WI38 (cell line): ENCODE data around the gene ADAMTS3.

Experiments
- H3K4me3 ChIP-seq: 2 replicates; pipeline ENCODE4 v1.5.1; 2011; ENCODE audit warnings: low read depth, mild to moderate bottlenecking, control low read depth, low read length
- TF ChIP-seq, protein P1 (sequence below): IDR thresholded peaks from 2 replicates; pipeline ENCODE4 v1.5.1; 2012; ENCODE audit warnings: low read depth, mild to moderate bottlenecking, control low read depth, low read length

Gene ADAMTS3

GRCh38 chr4:72473434-72473900, 95.6 kb downstream of the ADAMTS3 start:
- H3K4me3 ChIP-seq, result no peak overlapping the region
- TF ChIP-seq, protein P1, sequence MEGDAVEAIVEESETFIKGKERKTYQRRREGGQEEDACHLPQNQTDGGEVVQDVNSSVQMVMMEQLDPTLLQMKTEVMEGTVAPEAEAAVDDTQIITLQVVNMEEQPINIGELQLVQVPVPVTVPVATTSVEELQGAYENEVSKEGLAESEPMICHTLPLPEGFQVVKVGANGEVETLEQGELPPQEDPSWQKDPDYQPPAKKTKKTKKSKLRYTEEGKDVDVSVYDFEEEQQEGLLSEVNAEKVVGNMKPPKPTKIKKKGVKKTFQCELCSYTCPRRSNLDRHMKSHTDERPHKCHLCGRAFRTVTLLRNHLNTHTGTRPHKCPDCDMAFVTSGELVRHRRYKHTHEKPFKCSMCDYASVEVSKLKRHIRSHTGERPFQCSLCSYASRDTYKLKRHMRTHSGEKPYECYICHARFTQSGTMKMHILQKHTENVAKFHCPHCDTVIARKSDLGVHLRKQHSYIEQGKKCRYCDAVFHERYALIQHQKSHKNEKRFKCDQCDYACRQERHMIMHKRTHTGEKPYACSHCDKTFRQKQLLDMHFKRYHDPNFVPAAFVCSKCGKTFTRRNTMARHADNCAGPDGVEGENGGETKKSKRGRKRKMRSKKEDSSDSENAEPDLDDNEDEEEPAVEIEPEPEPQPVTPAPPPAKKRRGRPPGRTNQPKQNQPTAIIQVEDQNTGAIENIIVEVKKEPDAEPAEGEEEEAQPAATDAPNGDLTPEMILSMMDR, result no peak

GRCh38 chr4:72471816-72472215, 97.2 kb downstream of the ADAMTS3 start:
- H3K4me3 ChIP-seq, result no peak overlapping the region
- TF ChIP-seq, protein P1, result no peak

- TF ChIP-seq, protein P1, result no peak
- H3K4me3 ChIP-seq, result no peak overlapping the region
Measured at GRCh38 chr4:72468904-72469502, 100.0 kb downstream of the ADAMTS3 start.

DNA sequence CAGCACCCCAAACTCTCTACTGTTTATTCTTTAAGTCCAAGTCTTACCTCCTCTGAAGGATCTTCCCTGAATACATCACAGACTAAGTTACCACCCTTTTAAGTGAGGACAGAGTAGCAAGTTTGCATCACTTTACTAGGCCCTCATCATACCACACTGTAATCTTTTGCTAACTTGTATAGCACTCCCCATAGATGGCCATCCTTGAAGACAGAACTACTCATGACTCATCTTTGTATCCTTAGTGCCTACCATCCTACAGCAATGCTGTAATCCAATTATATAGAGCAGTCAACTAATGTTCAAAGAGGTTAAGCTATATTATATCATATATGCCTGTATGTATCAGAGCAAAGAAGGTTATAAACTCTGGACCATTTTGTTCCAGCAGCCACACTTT, 101.4 kb downstream of the ADAMTS3 start:
- TF ChIP-seq, protein P1, result no peak

DNA sequence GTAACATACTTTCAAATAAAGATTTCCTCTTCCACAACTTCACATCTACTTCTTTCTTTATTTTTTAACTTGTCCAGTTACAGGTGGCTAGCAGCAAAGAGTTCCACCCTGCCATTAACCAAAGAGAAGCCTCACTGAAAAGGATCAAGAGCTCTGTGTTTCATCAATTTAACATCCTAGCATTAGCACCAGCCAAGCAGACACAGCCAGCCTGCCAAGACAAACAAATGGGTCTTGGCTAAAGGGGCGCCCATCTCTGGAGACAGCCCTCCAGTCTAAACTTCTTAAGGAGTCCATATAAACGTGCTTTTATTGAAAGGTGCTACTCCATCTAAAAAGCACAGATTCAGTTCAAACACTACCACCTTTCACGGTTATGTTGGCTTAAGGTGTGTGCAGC, 105.3 kb downstream of the ADAMTS3 start:
- TF ChIP-seq, protein P1, result no peak
- no peak overlapping the region for H3K4me3 ChIP-seq

More for the DNA sequence above, 101.4 kb downstream of the ADAMTS3 start:
- H3K4me3 ChIP-seq, result no peak overlapping the region

DNA sequence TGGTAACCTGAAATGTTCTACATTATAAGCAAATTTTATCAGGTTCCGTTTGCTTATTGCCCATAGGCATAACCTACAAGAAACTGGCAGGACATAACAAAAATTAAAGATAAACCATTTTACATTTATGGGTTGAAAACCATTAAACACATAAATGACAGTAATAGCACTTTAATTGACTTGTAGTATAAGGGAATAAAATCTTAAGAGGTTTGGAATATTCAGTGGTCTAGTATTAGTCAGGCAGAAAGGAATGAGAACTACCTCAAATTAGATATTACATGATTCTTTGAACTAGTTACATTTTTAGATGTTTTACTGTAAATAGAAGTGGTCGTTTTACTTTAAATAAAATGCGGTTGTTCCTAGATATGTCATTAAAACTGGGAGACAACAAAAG, 111.9 kb downstream of the ADAMTS3 start:
- TF ChIP-seq, protein P1, result no peak
- H3K4me3 ChIP-seq, result no peak overlapping the region

DNA sequence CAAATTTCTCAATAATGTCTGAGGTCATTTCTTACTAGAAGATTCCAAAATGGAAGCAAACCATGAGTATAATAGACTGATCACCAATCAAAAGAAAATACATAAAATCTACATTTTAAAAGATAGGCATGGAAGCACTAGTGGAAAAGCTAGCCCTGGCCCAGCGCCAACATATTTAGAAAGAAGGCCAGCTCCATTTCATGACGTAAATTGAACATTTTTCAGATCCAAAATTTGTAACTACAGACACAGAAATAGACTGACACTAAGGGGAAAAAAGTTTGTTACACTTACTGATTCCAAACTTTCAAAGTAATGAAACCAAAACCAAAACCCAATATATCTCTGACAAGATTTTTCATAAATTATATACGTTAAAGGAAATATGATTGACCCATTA, 117.7 kb downstream of the ADAMTS3 start:
- H3K4me3 ChIP-seq, result no peak overlapping the region
- TF ChIP-seq, protein P1, result no peak
